Colon (tissue), 2 donors: Measurements from ENCODE around the gene DTNBP1.

Experiments used
- FAIRE-seq: peaks from 2 replicates; lab custom pipeline; 2012; peaks lifted over from hg19 to GRCh38; lab: Jason Lieb, UNC
- donor health status: control.
- donor health status: control.

DTNBP1 gene, protein sequence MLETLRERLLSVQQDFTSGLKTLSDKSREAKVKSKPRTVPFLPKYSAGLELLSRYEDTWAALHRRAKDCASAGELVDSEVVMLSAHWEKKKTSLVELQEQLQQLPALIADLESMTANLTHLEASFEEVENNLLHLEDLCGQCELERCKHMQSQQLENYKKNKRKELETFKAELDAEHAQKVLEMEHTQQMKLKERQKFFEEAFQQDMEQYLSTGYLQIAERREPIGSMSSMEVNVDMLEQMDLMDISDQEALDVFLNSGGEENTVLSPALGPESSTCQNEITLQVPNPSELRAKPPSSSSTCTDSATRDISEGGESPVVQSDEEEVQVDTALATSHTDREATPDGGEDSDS

DNA sequence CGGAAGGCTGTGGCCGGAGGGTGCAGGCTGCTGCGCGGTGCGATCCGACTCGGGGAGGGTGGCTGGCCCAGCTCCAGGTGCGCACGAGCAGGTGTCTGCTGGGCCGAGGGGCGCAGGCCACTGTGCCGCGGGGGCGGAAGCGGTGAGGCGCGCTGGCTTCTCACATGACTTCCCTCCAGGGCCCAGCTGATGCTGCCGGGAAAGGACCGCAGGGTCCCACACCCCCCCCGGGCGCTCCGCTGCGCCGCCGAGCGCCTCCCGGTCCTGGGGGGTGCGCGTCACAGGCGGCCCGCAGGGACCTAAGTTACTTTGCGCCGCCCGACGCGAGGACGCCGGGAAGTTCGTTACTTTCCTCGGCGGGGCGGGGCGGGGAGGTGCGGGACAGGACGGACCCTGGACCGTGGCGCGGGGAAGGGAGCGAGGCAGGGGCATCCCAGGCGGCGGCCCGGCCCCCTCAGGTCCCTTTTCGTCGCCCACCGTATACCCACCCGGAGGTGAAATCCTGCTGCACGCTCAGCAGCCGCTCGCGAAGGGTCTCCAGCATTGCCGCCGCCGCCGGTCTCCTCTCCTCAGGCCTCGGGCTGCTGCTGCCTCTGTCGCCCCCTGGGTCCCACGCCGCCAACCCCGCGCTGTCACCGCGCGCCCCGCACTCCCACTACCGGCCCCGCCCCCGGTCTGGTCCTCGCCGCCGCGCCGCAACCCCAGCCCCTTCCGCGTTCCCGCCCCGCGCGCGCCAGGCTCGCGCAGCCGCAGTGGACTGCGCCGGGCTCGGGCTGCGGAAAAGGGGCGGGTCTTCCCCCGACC lies at the start of gene DTNBP1:
TSS of gene DTNBP1 (minus strand) at position 703 of the 804 bp plus-strand sequence. CDS start at position 544, 159 bp downstream.
- no peak for FAIRE-seq

DNA sequence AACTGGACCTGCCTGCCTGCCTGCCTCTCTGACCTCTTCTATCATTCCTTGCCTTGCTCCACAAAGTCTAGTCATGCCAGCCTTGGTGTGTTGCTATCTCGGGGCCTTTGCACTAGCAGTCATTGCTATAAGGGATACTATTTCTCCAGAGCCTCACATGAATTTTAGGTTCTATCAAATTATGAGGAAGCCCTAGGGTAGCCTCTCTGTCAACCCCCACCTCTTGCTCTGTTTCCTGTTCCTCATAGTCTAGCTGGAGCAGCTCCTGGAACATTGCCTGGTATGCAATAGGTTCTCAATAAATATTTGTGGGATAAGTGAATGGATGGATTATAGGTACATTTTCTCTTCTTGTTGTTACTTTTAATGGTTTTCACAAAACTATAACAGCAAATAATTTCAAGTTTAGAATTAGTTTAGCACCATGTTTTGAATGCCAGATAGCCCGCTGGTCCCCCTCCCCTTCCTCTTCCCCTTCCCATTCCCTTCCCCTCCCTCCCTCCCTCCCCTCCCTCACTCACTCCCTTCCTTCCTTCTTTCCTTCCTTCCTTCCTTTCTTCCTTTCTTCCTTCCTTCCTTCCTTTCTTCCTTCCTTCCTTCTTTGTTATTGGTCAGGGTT lies 46.9 kb upstream of the DTNBP1 start:
- FAIRE-seq: no peak

DNA sequence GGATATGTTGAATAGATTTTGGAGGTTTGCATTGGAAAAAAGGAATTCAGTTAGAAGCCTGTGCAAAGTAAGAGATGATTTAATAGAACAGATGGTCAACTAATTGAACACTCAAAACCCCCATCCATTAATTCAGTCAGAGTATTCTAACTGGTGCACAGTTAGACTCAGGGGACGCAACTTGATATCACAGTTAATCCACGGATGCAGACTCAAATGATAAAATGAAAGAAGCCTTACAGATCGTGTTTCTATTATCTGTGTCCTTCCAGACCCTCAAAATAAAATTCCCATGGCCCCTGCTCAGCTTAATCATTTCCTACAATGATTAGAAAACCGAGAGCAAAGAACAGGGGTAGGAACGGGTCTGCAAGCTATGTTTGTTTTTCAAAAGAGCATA lies 45.4 kb upstream of the DTNBP1 start:
- FAIRE-seq: no peak

DNA sequence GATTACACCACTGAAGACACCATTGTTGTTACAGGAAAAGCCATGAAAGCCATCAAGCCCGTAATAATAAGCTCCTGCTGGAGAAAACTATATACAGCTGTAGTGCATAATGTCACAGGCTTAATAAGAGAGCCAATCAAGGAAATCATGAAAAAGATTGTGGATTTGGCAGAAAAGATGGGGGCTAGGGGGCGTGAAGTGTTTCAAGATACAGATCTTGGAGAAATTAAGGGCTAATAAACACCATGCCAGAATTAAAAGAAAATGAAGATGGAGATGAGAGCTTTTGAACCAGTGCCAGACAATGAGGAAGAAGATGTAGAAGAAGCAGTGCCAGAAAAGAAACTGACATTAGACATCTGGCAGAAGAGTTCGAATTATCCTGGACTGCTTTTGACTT lies 43.2 kb upstream of the DTNBP1 start:
- no peak for FAIRE-seq

DNA sequence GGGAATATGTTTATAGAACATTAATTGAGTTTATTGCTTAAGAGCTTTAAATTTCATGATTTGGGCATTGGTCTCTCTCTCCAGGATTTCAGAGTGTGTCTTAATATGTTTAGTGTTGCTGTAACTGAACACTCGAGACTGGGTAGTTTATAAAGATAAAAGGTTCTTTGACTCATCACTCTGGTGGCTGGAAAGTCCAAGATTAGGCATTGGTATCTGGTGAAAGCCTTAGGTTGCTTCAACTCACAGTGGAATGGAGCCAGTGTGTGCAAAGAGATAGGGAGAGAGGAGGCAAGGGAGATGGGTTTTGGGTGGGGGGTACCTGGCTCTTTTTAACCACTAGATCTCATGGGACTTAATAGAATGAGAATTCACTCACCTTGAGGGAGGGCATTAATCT lies 35.6 kb upstream of the DTNBP1 start:
- FAIRE-seq: no peak

DNA sequence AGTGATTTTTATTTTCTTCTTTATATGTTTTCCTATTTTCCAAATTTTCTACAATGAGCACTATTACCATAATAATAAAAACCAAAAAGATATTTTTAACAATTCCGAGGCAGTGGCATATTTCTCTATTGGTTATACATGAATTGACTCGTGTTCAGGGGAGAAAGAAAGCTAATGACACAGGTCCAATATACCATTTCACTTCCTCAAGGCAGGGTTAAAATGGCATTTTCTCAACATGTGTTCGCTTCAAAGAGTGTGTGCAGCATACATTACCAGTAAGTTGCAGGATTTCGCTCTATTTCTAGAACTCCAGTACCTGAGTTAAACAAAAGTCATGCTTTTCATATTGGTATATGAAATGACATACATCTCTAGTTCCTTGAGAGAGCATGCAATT lies 35.1 kb upstream of the DTNBP1 start:
- FAIRE-seq: no peak

DNA sequence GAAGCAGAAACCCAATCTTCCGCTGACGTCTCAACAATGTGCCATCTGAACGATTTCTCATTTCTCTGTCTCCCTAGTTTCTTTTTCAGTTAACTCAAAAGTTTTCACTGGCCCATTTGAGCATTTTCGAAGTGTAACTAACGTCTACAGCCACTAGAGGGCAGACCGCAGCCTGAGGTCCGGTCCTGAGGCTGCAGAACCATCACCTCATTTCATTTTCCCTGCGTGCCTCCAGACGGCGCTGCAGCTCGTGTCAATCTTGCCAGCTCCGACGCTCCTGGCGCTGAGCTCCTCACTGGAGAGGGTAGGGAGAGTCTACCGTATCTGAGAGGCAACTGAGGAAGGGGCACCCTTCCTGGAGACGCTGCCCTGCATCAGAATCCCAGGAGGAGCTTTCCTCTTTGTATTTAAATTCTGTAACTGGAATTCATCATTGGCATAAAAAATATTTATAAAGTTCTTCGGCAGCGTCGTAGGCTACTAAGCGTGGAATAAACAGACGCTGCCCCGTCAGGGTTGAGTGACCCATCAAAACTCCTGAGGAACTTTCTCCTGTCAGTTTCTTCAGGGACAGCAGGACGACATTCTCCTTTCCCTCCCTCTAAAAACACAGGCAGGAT lies 28.5 kb upstream of the DTNBP1 start:
- no peak for FAIRE-seq

DNA sequence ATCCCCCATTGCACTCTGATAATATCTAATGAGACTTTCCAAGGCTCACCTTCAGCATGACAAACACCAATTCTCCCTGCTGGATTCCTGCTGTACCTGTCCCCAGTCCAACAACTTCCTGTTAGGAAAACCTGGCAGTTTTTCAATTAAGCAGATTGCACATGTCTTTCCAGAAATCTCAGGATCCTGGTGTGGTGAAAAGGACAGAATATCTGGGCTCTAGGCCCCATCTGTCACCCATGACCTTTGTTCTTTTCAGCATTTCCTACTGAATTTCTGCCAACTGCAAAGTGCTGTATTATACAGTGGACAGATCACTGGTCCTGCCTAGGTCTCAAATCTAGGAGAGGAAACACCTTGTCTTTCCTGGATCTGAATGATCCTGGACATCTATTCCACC lies 27.7 kb upstream of the DTNBP1 start:
- FAIRE-seq: no peak

DNA sequence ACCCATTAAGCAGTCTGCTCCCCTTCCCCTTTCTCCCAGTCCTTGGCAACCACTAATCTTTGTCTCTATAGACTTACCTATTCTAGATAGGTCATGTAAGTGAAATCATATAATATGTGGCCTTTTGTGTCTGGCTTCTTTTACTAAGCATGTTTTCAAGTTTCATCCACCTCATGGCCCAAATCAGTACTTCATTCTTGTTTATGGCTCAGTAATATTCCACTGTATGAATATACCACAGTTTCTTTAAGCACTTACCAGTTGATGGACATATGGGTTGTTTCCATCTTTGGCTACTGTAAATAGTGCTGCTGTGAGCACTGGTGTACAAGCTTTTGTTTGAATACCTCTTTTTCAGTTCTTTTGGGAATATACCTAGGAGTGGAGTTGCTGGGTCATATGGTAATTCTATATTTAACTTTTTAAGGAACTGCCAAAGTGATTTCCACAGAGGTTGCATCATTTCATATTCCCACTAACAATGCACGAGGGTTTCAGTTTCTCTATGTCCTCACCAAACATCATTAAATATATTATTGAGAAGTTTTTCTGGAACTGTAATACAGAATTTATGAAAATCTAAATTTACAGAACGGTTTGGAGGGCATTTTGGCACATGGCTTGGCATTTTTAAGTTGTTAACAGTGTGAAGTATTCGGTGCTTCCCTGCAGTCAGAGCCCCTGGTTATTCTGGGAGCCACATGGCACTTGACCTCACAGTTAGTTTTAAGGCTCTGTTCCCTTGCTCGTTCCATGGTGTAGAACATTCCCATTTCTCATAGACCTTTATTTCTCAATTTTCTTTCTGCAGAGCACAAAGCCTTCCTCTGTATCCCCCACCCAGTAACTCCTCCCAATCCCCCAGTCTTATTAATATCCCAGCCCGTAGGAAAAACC lies 27.0 kb upstream of the DTNBP1 start:
- FAIRE-seq: no peak

DNA sequence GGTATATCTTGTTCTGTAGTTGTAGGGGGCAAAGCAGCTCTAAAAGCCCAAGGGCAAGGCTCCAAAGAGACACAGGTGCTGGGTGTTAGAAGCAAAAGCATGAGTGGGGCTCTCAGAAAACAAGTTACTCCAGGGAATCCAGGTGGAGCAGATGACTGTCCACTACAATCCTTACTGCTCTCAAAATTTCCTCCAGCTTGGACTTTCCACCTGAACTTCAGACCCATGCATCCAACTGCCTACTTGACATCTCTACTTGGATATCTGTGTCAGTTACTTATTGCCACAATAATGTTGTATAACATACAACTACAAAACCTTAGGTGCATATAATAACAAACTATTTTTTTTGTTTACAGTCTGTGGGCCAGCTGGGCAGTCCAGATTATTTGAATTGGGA lies 22.8 kb upstream of the DTNBP1 start:
- no peak for FAIRE-seq

DNA sequence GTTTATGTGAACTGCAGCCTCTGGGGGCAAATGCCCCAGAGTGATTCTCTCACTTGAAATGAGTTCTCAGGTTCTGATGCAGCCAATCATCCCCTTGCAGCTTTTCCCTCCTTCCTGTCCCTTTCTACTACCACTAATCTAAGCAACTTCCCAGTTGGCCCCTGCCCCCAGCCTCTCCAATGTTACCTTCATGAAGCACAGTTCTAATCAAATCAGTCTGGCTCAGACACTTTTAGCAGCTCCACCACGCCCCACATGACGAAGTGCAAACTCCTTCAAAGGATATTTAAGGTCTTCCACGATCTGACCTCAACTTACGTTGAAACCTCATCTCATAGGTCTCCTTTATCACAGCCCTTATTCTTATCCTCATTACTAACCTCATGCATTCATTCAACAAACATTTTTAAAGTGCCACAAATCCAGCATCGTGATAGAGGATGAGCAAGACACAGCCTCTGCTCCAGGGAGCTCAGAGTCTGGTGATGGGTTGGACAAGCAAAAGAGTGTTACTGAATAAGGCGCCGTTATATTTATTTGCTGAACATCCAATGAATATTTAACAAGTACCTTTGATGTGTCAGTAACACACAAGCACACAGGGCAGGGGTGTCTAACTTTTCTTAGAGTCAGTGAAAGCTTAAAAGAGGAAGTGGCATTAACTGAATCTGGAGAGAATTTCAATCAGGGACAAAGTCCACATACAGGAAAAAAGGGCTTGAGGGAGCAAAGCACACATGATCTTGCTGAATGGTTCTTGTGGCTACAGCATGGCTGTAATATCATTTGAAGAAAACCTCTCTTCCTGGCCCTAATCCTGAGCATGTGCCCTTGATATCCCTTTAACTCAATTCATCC lies 20.4 kb upstream of the DTNBP1 start:
- no peak for FAIRE-seq

DNA sequence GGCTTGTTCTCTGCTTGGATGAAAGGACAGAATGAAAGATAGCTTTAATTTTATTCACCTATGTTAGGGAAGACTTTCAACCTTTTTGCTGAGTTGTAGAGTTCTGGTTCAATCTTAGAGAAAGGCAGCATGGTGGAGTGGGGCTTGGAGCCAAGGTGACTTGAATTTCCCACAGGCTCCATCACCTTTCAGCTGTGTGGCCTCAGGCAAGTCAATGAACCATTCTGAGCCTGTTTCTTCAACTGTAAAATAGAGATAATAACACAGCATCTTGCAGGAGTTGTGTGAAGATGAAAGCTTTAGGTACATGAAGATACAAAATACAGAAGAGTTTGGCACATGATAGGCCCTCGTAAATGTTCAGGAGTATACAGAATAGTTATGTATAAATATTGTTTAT lies 19.1 kb upstream of the DTNBP1 start:
- FAIRE-seq: no peak

DNA sequence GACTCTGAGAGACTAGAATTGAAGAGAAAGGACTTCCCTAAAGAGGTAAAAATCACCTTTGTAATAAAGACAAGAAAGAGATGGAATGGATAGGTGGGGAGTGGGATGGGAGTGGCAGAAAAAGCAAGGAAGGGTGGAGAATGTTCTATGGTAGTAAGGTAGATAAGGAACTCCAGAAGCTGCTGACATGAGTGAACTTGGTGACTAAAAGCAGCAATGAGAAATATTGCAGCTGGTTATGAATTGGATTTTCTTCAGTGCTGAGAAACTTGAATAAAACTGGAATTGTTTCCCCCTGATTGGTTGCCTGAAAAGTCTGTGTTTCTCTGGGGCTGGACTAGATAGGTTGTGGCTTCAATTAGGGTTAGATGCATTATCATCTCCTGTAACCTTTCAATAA lies 15.7 kb upstream of the DTNBP1 start:
- FAIRE-seq: no peak

DNA sequence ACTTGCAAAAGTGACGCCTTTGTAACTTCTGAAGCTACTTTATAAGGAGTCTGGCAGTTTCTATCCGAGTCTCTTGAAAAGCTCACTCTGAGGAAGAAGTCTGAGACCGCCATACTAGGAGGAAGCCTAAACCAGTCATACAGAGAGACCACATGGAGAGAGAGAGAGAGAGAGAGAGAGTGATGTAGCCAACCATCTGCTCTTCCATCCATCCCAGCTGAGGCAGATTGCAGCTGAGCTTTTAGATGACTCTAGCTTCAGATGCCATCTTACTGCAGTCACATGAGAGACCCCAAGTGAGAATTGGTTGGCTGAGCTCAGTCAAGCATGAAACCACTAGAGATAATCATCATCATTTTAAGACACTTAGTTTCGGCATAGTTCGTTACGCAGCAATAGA lies 15.0 kb upstream of the DTNBP1 start:
- FAIRE-seq: no peak

DNA sequence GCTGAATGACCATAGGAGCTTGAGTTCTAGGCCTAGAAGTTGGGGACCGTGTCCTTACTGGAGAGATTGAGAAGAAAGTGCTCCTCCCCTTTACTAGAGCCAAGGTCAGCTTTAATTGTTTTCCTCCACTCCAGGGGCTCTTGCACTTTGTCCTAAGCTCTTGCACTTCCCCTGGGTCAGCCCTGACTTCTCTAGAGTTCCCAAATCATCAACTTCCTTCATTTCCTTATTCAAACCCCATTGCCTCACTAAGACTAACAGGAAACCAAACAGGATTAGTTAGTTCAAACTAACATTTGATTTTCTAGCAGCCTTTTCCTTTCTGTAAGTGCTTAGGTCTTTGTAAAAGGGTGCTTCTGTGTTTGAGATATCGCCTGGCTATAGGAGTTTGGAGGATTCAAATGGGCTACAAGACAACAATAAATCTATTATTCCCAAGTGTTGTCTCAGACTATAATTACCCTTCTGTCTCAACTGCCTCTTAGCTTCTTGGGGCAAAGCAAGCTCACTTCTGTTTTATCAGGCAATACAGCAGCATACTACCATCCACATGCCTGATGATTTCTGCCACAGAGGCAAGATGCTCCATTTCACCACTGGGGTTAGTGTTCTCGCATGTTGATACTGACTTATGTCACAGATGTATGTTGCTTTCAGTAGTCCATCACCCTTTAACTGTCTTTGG lies 12.8 kb upstream of the DTNBP1 start:
- no peak for FAIRE-seq

DNA sequence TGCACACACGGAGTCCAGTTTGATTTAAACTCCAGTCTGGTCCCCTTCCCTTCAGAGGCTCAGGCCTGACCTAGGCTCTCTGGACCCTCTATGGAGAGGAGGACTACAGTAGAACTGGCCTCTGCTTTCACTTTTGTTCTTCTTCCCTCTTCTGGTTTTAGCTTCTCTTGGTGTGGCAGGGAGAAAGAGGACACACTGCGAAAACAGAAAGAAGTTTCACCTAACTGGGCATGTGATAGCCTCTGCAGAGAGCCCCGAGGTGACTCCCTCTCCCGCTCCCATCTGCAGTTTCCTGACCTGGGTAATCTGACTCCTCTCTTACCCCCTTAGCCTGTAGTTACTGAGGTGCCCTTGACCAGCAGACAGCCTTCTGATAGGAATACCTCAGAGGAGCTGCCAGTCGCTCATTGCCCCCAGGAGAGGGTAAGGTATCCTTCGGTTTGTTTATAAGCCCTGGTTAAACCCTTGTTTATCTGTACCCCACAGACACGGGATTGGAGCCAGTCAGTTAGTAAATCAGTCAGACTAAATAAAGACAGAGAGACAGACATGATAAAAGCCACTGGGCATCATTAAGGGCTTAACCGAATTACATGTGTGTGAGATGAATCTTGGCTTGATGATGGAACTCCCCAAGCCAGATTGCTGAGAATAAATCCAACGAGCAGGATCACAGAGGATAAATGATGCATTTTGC lies 12.0 kb upstream of the DTNBP1 start:
- FAIRE-seq: no peak

DNA sequence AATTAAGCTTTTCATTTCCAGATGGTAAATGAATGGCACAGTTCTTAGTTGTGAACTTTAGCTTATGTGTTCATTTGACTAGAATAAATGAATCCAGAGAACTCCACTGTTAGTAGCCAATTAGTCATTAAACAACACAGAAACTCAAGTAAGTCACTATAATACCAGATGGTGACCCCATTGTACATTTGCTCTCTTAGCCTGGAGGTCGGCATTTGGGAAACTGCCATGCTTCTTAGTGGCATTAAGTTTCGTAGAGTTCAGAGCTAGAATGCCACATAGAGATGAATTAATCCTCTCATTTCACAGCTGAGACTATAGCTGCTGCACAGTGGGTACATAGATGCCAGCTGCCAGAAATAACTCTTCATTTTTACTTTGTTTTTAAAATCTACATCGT lies 10.8 kb upstream of the DTNBP1 start:
- FAIRE-seq: no peak

DNA sequence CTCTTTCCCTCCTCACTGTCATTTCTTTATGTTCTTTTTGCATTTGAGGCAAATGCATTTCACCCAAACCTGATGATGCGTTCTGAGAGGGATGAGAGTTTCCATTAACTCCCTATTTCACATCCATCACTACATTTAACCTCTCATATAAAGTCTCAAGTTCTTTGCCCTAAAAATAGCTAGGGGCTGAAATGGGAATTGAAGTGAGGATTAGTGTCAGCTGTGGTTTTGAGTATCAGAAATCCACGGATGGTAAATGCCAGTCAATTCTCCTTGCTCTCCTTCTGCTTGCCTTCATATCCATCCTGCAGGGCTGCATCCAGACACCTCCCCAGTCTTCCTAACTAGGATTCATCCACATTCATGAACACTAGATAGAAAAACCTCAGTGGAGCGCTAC lies 10.0 kb upstream of the DTNBP1 start:
- no peak for FAIRE-seq

DNA sequence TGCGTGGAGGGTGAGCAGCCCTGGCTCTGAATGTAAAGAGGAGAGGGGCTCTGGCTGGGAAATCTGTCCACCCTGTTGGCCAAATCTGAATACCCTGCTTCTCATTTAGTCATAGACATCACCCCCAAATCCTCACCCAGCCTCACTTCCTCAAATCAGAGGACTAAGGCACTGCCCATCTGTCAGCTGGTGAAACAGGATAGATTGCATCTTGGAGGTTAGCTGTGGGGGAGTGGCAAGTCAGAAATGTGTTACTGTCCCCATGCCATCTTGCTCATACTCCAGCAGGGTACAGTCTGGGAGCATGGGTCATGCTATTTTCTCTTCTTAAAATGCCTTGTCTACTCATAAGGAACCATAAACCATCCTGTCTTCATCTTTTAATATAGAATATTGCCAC lies 9.5 kb upstream of the DTNBP1 start:
- FAIRE-seq: no peak

DNA sequence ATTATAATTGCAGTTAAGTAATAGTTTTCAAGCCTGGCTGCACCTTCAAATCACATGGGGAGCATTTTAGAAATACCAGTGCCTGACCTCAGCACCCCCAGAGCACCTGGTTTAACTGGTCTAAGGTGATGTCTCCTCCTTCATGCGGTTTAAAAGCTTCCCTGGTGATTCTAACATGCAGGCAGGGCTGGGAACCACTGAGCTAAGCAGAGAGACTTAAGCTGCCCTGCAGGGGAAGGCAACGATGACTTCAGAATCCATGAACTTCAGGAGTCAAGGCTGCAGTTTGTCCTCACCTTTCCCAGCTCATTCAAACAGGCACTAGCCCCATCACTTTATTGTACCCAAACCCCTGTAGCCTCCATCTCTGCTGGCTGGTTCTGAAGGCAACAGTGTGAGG lies 6.1 kb upstream of the DTNBP1 start:
- no peak for FAIRE-seq
